Activated T-cell treated with anti-CD3 and anti-CD28 coated beads, Interleukin-2, amount 50 U/mL, for 24 hours (primary cell): Measurements from ENCODE around the gene OSBPL6.

ENCODE experiments used
- DNase-seq: peaks from one replicate; pipeline ENCODE4 v3.0.0-alpha.2; 2020
- H3K27ac Mint-ChIP-seq: 2 replicates; pipeline ENCODE4 v1.8.0; 2020; ENCODE audit warnings: mild to moderate bottlenecking, mixed read lengths
- H3K27me3 Mint-ChIP-seq: 2 replicates; pipeline ENCODE4 v1.8.0; 2020; ENCODE audit warnings: mixed read lengths
- H3K36me3 Mint-ChIP-seq: 2 replicates; pipeline ENCODE4 v1.8.0; 2020; ENCODE audit warnings: low read depth, mixed read lengths
- H3K4me1 Mint-ChIP-seq: 2 replicates; pipeline ENCODE4 v1.8.0; 2020; ENCODE audit warnings: low read depth, mixed read lengths
- H3K4me3 Mint-ChIP-seq: 2 replicates; pipeline ENCODE4 v1.8.0; 2020; ENCODE audit warnings: mild to moderate bottlenecking, moderate library complexity, mixed read lengths
- H3K9me3 Mint-ChIP-seq: 2 replicates; pipeline ENCODE4 v1.8.0; 2020; ENCODE audit warnings: mixed read lengths

The OSBPL6 gene

DNA sequence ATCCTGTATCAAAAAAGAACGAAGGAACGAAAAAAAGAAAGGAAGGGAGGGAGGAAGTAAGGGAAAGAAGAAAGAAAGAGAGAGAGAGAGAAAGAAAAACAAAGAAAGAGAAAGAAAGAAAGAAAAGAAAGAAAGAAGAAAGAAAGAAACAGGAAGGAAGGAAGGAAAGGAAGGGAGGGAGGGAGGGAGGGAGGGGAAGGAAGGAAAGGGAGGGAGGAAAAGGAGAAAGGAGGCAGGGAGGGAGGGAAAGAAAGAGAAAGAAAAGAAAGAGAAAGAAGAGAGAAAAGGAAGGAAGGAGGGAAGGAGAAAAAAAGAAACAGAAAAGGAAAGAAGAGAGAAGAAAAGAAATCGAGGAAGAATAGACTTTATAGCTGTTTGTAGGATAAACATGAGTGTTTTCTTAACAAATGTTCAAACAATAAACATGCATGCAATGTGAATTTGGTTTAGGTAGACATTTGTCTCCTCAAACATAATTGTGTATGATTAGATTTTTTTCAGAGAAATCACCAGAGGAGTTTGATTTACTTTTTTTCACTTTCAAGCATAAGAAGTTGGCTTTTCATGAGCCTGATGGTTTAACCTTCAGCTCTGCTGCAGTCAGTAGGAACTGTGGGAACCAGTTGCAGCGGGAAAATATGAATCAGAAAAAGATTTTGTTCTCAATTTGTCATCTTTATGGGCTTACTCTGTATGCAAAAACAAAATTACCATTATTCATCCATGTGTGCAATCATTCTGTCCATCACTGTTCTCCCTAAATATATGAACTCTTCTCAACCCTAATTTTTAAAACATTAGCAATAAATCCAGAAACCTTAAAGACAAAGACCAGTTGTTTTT, 185.1 kb downstream of the OSBPL6 start:
- Mint-ChIP-seq H3K4me3 (no peak overlapping the region), H3K27ac (no peak overlapping the region), H3K9me3 (no peaks in the 10 kb centered on the region), H3K27me3 (peaks cover 20% of the 10 kb centered on the region), H3K4me1 (no peaks in the 10 kb centered on the region), H3K36me3 (no peaks in the 10 kb centered on the region)
- DNase-seq = no peak

DNA sequence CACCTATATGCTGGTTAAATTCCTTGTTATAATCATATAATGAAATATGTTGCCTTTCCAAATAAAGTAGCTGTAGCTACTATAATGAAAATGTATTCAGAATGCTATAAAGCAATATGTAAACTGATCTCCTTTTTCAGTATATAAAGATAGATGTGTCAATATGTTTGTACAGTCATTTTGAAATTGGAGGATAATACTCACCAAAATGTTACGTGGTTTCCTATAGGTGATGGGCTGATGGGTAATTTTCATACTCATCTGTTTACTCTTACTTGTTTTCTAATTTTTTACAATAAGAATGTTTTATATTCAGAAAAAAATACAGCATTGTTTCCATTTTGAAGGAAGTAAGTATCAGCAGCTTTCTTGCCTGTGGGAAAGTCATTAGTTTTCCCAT, 186.5 kb downstream of the OSBPL6 start:
- Mint-ChIP-seq H3K4me3 (no peak overlapping the region), H3K9me3 (no peaks in the 10 kb centered on the region), H3K27me3 (peaks cover 11% of the 10 kb centered on the region), H3K27ac (no peak overlapping the region), H3K36me3 (no peaks in the 10 kb centered on the region), H3K4me1 (no peaks in the 10 kb centered on the region)
- no peak for DNase-seq

DNA sequence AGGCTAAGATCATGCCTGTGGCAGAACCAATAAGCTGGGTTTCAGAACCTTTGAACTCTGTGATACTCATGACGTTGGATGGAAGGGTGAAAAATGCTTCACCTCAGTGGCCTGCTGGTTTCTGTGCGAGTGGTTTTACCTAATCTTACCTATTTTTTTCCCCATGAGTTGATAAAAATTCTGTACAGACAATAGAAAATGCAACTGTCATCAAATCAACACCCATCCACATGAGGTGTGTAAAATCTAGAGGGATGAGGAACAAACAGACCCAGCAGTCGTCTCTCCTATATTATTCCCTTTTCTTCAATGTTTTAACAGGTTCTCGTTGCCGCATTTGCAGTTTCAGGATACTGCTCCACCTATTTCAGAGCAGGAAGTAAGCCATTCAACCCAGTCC, 189.4 kb downstream of the OSBPL6 start:
- Mint-ChIP-seq H3K27me3 (no peaks in the 10 kb centered on the region), H3K36me3 (no peaks in the 10 kb centered on the region), H3K4me3 (no peak overlapping the region), H3K9me3 (no peaks in the 10 kb centered on the region), H3K4me1 (peaks cover 5% of the 10 kb centered on the region), H3K27ac (no peak overlapping the region)
- no peak for DNase-seq

DNA sequence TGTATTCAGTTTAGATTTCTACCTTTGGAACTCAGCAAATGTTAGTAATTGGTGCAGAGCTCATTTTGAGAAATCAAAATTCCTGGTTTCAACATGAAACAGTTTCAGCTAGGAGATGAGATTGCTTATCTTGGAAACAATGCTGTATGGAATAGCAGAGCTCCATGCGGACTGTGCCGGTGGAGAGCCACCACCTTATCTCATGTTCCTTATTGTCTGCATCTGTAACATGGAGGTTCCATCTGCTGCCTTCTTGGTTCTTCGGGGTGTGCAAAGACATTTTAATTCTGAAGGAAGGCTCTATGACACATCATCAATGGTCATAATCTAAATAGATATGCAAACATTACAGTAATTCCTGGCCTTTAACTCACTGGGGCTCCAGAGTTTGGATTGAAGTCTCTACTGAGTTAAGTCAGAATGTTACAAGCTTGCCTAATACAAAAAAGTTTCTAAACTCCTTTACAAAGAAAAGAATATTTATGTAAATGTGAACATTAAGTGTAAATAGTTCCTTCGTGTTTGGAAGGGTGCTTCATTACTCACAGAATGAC, 191.4 kb downstream of the OSBPL6 start:
- Mint-ChIP-seq H3K27ac (no peak overlapping the region), H3K9me3 (no peaks in the 10 kb centered on the region), H3K4me1 (peaks cover 5% of the 10 kb centered on the region), H3K36me3 (no peaks in the 10 kb centered on the region), H3K4me3 (no peak overlapping the region), H3K27me3 (no peaks in the 10 kb centered on the region)
- no peak for DNase-seq

DNA sequence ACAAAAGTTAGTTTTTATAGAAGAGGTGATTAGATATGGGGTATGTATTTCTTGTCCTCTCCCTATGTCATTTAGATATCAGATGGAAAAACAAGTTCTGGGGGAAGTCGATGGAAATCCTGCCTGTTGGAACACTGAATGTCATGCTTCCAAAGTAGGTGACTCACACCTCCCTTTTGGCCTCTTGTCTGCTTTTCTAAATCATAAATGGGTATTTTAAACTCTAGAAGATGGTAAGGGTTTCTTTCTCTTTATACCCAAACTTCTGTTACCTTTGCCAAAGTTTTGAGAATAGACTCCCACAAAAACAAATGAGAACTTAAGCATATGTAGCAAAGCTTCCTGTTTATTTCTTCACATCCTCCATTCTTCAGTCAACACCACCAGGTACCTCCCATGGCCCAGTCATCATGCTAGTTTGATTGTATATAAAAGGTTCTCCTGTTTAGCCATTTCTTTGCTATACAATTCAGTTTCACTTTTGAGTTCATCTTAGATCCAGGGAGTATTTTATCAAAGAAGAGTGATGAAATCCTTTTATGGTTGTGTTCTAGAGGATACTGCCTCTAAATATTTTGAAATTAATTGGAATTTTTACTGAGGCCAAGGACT, 192.8 kb downstream of the OSBPL6 start:
- H3K27me3 Mint-ChIP-seq = no peaks in the 10 kb centered on the region
- H3K36me3 Mint-ChIP-seq = no peaks in the 10 kb centered on the region
- no peak overlapping the region for H3K4me3 Mint-ChIP-seq
- no peak for DNase-seq
- H3K9me3 Mint-ChIP-seq = no peaks in the 10 kb centered on the region
- H3K4me1 Mint-ChIP-seq = peaks cover 5% of the 10 kb centered on the region
- H3K27ac Mint-ChIP-seq = no peak overlapping the region

DNA sequence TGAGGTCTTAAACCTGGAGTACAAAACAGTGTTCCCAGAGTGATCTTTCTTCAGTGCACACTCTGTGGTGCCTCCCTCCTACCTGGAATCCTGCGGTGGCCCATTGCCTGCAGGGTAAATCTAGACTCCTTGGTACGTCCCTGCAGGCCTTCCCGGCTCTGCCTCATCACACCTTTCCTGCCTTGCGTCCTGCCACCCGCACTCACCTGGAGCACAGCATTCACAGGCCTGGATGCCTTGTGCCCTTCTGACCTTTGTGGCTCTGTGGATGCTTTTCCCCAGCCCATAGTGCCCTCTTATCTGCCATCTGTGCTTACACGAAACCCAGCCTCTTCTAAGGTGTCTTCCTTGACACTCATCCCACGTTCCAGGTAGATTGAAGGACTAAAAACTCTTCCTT, 194.0 kb downstream of the OSBPL6 start:
- Mint-ChIP-seq H3K4me1 (peaks cover 5% of the 10 kb centered on the region), H3K27ac (no peak overlapping the region), H3K9me3 (no peaks in the 10 kb centered on the region), H3K27me3 (no peaks in the 10 kb centered on the region), H3K36me3 (no peaks in the 10 kb centered on the region), H3K4me3 (no peak overlapping the region)
- DNase-seq = no peak

DNA sequence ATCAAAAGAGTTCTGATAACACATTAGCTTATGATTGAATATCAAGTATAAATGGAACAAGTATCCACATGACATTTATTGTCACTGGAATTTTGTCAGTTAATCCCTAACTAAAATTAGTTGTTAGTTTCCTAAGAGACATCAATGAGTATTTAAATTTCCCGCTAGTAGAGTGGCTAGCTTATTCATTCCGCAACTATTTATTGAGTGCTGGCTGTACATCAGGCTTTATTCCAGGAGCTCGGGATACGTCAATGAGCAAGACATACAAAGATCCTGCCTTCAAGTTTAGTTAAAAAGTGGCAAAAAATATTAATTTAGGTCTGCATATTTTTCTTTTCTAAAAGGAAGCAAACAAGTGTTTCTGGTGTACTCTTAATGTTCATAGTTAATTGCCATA, 197.4 kb downstream of the OSBPL6 start:
- Mint-ChIP-seq H3K4me3 (no peak overlapping the region), H3K9me3 (no peaks in the 10 kb centered on the region), H3K27ac (no peak overlapping the region), H3K4me1 (peaks cover 5% of the 10 kb centered on the region), H3K36me3 (no peaks in the 10 kb centered on the region), H3K27me3 (no peaks in the 10 kb centered on the region)
- DNase-seq = no peak

DNA sequence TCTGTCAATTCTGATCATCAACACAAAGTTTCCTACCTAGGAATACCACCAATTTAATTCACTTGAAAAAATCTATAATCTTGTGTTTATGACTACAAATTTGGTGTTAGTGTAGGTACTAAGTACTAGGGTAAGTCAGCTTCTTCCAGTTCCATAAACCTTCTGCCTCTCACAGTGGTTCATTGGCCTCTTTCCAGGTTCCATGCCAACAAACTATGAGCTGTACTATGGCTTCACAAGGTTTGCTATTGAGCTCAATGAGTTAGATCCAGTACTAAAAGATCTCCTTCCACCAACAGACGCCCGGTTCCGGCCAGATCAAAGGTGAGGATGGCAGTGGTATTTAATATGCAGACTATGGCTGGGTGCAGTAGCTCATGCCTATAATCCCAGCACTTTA, 197.9 kb downstream of the OSBPL6 start:
- Mint-ChIP-seq H3K9me3 (no peaks in the 10 kb centered on the region), H3K36me3 (no peaks in the 10 kb centered on the region), H3K4me1 (peaks cover 1% of the 10 kb centered on the region), H3K4me3 (no peak overlapping the region), H3K27me3 (no peaks in the 10 kb centered on the region), H3K27ac (no peak overlapping the region)
- no peak for DNase-seq

DNA sequence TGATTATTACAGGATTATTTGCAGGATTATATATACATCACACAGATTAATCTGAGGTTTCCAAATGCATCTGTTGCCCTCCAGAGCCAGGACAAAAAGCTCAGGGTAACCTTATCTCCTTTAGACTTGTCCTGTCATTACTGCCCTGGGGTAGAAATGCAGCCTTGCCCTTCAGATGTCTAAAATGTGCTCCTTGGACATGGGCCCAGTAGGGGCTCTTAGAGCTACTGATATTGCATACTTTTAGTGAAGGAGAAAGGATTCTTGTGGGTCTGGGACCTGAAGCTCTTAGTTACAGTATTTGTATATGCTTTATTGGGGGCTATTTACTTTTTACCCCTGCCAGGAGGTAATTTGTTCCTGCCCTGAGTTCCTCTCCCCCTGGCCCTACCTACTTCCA, 200.5 kb downstream of the OSBPL6 start:
- Mint-ChIP-seq H3K36me3 (no peaks in the 10 kb centered on the region), H3K27me3 (no peaks in the 10 kb centered on the region), H3K9me3 (no peaks in the 10 kb centered on the region), H3K4me1 (no peaks in the 10 kb centered on the region), H3K4me3 (no peak overlapping the region), H3K27ac (no peak overlapping the region)
- DNase-seq = no peak

DNA sequence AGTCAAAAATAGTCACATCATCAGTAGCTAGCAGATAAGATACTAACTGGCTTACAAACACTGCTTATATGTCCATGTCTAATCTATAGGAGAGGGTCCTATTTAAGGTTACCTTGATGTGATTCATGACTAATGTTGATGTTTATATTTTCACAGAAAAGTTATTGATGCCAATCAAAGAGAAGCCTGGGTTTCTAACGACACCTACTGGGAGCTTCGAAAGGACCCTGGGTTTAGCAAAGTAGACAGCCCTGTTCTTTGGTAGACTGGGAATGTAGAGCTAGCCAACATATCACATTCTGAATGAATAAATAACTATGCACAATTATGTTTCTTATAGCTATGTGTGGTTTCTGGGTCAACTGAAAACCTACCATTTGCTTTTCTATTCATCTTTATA, 201.0 kb downstream of the OSBPL6 start:
- no peak overlapping the region for H3K27ac Mint-ChIP-seq
- H3K4me3 Mint-ChIP-seq = no peak overlapping the region
- no peaks in the 10 kb centered on the region for H3K36me3 Mint-ChIP-seq
- H3K9me3 Mint-ChIP-seq = no peaks in the 10 kb centered on the region
- H3K27me3 Mint-ChIP-seq = no peaks in the 10 kb centered on the region
- H3K4me1 Mint-ChIP-seq = no peaks in the 10 kb centered on the region
- no peak for DNase-seq

DNA sequence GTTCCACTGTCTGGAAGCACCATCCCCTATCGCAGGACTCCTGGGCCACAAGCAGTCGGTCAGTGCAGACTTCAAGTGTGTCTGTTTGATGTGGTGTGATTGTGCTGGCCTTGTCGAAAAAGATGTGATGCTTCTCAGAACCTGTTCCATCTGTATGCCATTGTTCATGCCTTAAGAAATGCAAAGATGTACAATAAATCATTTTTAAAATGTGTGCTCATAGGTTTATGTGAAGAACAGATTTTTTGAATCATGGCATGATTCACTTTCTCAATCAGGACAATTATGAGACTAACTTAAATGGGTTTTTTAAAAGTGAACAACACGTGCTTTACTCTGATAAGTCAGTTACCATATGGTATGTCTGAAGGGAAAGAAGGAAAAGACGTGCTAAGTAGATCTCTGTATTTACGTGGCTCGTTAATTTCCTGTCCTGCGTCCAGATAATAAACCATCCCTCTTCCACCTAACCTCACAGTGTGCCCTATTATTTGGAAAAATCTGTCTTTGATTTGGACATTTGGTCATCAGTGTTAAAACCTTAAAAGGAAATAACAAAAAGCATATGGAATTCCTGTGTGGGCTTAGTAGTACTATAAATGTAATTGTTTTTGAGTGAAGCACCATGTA, 201.7 kb downstream of the OSBPL6 start:
- Mint-ChIP-seq H3K4me1 (no peaks in the 10 kb centered on the region), H3K27me3 (peaks cover under 1% of the 10 kb centered on the region), H3K9me3 (no peaks in the 10 kb centered on the region), H3K27ac (no peak overlapping the region), H3K36me3 (no peaks in the 10 kb centered on the region), H3K4me3 (no peak overlapping the region)
- DNase-seq = no peak

DNA sequence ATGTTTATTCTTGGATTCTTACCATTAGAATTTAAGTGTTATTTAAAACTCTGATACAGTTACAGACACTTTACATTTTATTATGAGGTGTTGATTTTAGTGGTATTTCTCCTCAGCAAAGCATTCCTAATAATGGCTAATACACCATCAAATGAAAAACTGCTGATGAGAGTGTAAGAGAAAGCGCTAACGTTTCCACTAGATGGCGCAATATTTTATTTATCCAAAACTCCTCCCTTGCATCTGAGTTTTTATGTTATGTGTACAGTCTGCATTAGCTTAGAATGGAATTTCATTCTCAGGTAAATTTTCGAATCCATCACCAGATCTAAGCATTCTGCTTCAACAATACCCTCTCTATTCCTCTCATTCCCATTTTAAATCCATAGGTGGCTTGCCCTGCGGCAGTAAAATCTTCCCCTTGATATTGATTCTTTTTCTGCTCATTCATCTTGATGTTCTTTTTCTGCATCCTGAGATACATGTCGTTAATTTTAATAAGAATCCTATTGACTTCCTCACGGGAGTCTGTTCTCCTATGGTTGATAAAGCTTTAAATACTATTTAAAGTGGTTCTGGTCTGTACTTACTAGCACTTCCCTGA, 202.8 kb downstream of the OSBPL6 start:
- Mint-ChIP-seq H3K4me1 (no peaks in the 10 kb centered on the region), H3K9me3 (no peaks in the 10 kb centered on the region), H3K27me3 (peaks cover 9% of the 10 kb centered on the region), H3K27ac (no peak overlapping the region), H3K36me3 (no peaks in the 10 kb centered on the region), H3K4me3 (no peak overlapping the region)
- no peak for DNase-seq

DNA sequence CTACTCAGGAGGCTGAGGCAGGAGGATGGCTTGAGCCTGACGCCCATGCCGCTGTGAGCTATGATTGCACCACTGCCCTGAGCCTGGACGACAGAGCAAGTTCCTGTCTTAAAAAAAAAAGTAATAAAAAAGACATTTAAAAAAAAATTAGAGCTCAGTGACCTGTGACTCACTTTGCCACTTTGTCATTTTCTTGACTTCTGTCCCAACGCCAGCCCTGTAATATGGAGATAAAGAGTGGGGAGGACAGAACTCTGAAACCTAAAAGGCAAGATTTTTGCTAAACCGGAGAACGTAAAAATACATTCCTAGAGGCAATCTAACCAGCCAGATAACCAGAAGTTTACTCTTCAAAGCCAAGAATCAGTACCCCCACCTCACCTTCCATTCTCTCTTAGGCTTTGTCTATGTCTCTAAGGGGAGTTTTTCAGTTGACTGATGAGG, 207.7 kb downstream of the OSBPL6 start:
- Mint-ChIP-seq H3K4me1 (peaks cover 9% of the 10 kb centered on the region), H3K36me3 (no peaks in the 10 kb centered on the region), H3K4me3 (no peak overlapping the region), H3K9me3 (no peaks in the 10 kb centered on the region), H3K27me3 (peaks cover 11% of the 10 kb centered on the region), H3K27ac (no peak overlapping the region)
- DNase-seq = no peak

DNA sequence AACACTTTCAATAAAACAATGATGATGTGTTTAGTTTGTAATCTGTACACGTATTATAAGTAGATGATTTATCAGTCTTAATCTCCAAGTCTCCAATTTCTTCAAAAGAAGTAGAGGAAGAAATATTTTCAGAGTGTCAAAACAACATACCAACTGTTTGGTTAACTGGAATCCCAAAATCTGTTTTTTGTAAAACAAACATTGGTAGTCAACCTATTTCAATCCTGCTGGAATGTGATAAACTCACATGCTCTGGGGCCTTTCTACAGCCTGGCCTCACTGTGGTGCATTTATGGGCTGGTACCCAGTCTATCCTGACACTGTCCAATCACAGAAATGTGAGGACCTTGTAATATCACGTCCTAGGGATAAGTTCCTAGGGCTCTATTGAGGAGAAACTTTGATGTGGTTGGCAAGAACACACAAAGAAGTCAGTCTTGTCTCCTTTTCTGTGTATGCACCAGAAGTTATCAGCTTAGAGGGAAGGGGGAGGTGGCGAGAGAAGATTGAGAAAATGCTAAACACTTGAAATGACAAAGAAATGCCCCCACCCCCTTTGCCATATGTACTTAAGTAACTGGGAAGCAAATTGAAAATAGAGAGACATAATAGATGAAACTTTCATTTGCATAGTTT, 209.5 kb downstream of the OSBPL6 start:
- Mint-ChIP-seq H3K9me3 (no peaks in the 10 kb centered on the region), H3K27me3 (peaks cover 11% of the 10 kb centered on the region), H3K36me3 (no peaks in the 10 kb centered on the region), H3K4me1 (peaks cover 9% of the 10 kb centered on the region), H3K27ac (no peak overlapping the region), H3K4me3 (no peak overlapping the region)
- DNase-seq = no peak
